H1 (cell line): ENCODE data around the gene EEIG2. TPM values are rescaled to one million over a fixed set of nuclear protein-coding genes. Genes with fewer than 3 reads are reported as not detected.

Source experiments
- CTCF ChIA-PET: fragments of 300-600 bp; sonication (Branson Sonifier 250); formaldehyde crosslinking; loops from one replicate; lab custom pipeline; 2021; ENCODE audit not compliant: partially characterized antibody; lab: Charles Lee
- POLR2A ChIA-PET: fragments of 300-600 bp; sonication (Branson Sonifier 250); formaldehyde crosslinking; loops from one replicate; lab custom pipeline; 2021; ENCODE audit warnings: inconsistent platforms; ENCODE audit not compliant: partially characterized antibody; lab: Charles Lee
- DNase-seq, 2 experiments: peaks; one replicate each; pipeline versions ENCODE4 v3.0.0 to v3.0.0-alpha.2; 2010 to 2022; ENCODE audit warnings: low spot score in 2 of 2, low read depth in 1 of 2, mixed read lengths in 1 of 2
- FAIRE-seq: peaks from 2 replicates; lab custom pipeline; 2011; peaks lifted over from hg19 to GRCh38; lab: Jason Lieb, UNC
- H2AFZ ChIP-seq: 2 replicates; pipeline ENCODE4 v1.8.1; 2012; ENCODE audit warnings: low read length, inconsistent platforms
- H2AK5ac ChIP-seq: 2 replicates; pipeline ENCODE4 v1.6.1; 2013; ENCODE audit warnings: low read depth, low read length
- H2BK120ac ChIP-seq: replicated peaks from 2 replicates; pipeline ENCODE3; 2013; ENCODE audit warnings: low read depth, low read length, inconsistent platforms
- H2BK12ac ChIP-seq: 2 replicates; pipeline ENCODE4 v1.6.1; 2013; ENCODE audit warnings: low read depth, low read length
- H2BK15ac ChIP-seq: 2 replicates; pipeline ENCODE4 v1.6.1; 2013; ENCODE audit warnings: low read length
- H2BK20ac ChIP-seq: 2 replicates; pipeline ENCODE4 v1.6.1; 2013; ENCODE audit warnings: low read length
- H2BK5ac ChIP-seq: 2 replicates; pipeline ENCODE4 v1.6.1; 2013; ENCODE audit warnings: low read depth, low read length
- H3K14ac ChIP-seq: 2 replicates; pipeline ENCODE4 v1.6.1; 2013; ENCODE audit warnings: inconsistent platforms; ENCODE audit not compliant: insufficient read length
- H3K18ac ChIP-seq: 2 replicates; pipeline ENCODE4 v1.6.1; 2013; ENCODE audit warnings: low read length; ENCODE audit errors: extremely low read depth
- H3K23ac ChIP-seq: 2 replicates; pipeline ENCODE4 v1.6.1; 2013; ENCODE audit warnings: inconsistent platforms; ENCODE audit not compliant: insufficient read length
- H3K23me2 ChIP-seq: 2 replicates; pipeline ENCODE4 v1.6.1; 2013; ENCODE audit warnings: low read depth, low read length
- H3K27ac ChIP-seq: 2 replicates; pipeline ENCODE4 v1.6.1; 2011; ENCODE audit warnings: low read depth, low read length, inconsistent platforms
- H3K27me3 ChIP-seq, 4 experiments: replicated peaks in 1 of 4; 1 replicate in 1 of 4; 2 replicates in 3 of 4; pipeline versions ENCODE4 v1.6.1 to v1.8.1; 2011 to 2013; ENCODE audit warnings: low read length in 3 of 4, mild to moderate bottlenecking in 3 of 4, inconsistent platforms in 2 of 4, mixed read lengths in 2 of 4, moderate library complexity in 1 of 4; ENCODE audit not compliant: control insufficient read depth in 3 of 4, insufficient read depth in 3 of 4; ENCODE audit errors: extremely low read depth in 1 of 4
- H3K36me3 ChIP-seq, 4 experiments: 2 replicates each; pipeline versions ENCODE4 v1.6.1 to v1.8.1; 2011 to 2013; ENCODE audit warnings: mild to moderate bottlenecking in 4 of 4, low read length in 3 of 4, moderate library complexity in 2 of 4, control low read depth in 1 of 4, inconsistent platforms in 1 of 4; ENCODE audit not compliant: insufficient read depth in 4 of 4, control insufficient read depth in 2 of 4
- H3K4ac ChIP-seq: replicated peaks from 2 replicates; pipeline ENCODE3; 2013; ENCODE audit warnings: low read length, low read depth, mixed read lengths, inconsistent platforms; ENCODE audit not compliant: insufficient read length
- H3K4me1 ChIP-seq, 4 experiments: replicated peaks in 1 of 4; 1 replicate in 1 of 4; 2 replicates in 3 of 4; pipeline versions ENCODE4 v1.6.1 to v1.8.1; 2011 to 2013; ENCODE audit warnings: low read length in 3 of 4, inconsistent platforms in 2 of 4, mixed read lengths in 1 of 4; ENCODE audit not compliant: insufficient read depth in 4 of 4, control insufficient read depth in 3 of 4
- H3K4me2 ChIP-seq, 2 experiments: 2 replicates each; pipeline versions ENCODE4 v1.6.1 to v1.8.1; 2011 to 2013; ENCODE audit warnings: low read depth in 2 of 2, low read length in 2 of 2, control low read depth in 1 of 2, inconsistent platforms in 1 of 2, mild to moderate bottlenecking in 1 of 2; ENCODE audit not compliant: insufficient read depth in 1 of 2
- H3K4me3 ChIP-seq, 4 experiments: fragments of 200-600, 300-600 bp in 1 of 4; sonication (generic), shearing (Covaris generic), sonication (Bioruptor Twin) in 1 of 4; 2 replicates each; pipeline versions ENCODE4 v1.5.1 to v1.8.1; 2011 to 2016; ENCODE audit warnings: low read length in 4 of 4, low read depth in 3 of 4, control low read depth in 2 of 4, inconsistent platforms in 2 of 4, mild to moderate bottlenecking in 2 of 4, mixed read lengths in 1 of 4, moderate library complexity in 1 of 4; ENCODE audit not compliant: insufficient read depth in 2 of 4; ENCODE audit errors: extremely low read depth in 1 of 4
- H3K56ac ChIP-seq: replicated peaks from 2 replicates; pipeline ENCODE3; 2013; ENCODE audit warnings: low read depth, mild to moderate bottlenecking, mixed read lengths, low read length, inconsistent platforms; ENCODE audit not compliant: insufficient read length
- H3K79me1 ChIP-seq: 2 replicates; pipeline ENCODE4 v1.6.1; 2013; ENCODE audit warnings: low read depth, low read length, control low read depth
- H3K79me2 ChIP-seq, 2 experiments: 2 replicates each; pipeline versions ENCODE4 v1.6.1 to v1.8.1; 2012 to 2013; ENCODE audit warnings: low read length in 2 of 2, mild to moderate bottlenecking in 2 of 2, inconsistent platforms in 1 of 2; ENCODE audit not compliant: insufficient read depth in 2 of 2, control insufficient read depth in 1 of 2
- H3K9ac ChIP-seq, 4 experiments: replicated peaks in 1 of 4; 1 replicate in 1 of 4; 2 replicates in 3 of 4; pipeline versions ENCODE4 v1.6.1 to v1.8.1; 2011 to 2013; ENCODE audit warnings: low read depth in 3 of 4, low read length in 3 of 4, control low read depth in 2 of 4, mild to moderate bottlenecking in 2 of 4, moderate library complexity in 2 of 4, inconsistent platforms in 1 of 4; ENCODE audit errors: extremely low read depth in 1 of 4
- H3K9me3 ChIP-seq, 2 experiments: 2 replicates each; pipeline versions ENCODE4 v1.6.1 to v1.8.1; 2012 to 2013; ENCODE audit warnings: mild to moderate bottlenecking in 2 of 2, moderate library complexity in 2 of 2, control low read depth in 1 of 2, inconsistent platforms in 1 of 2, low read depth in 1 of 2, low read length in 1 of 2, mixed read lengths in 1 of 2; ENCODE audit not compliant: insufficient read depth in 2 of 2
- H4K20me1 ChIP-seq, 2 experiments: replicated peaks in 1 of 2; 2 replicates each; pipeline versions ENCODE3 to v1.8.1; 2011 to 2013; ENCODE audit warnings: inconsistent platforms in 2 of 2, low read length in 2 of 2, mild to moderate bottlenecking in 1 of 2; ENCODE audit not compliant: insufficient read depth in 2 of 2, control insufficient read depth in 1 of 2
- H4K5ac ChIP-seq: 2 replicates; pipeline ENCODE4 v1.6.1; 2013; ENCODE audit warnings: low read length, low read depth, mixed read lengths, inconsistent platforms; ENCODE audit not compliant: insufficient read length
- H4K8ac ChIP-seq: 2 replicates; pipeline ENCODE4 v1.8.0; 2013; ENCODE audit warnings: mild to moderate bottlenecking, moderate library complexity, low read length, inconsistent platforms; ENCODE audit not compliant: insufficient read depth; ENCODE audit errors: extremely low read depth
- H4K91ac ChIP-seq: replicated peaks from 2 replicates; pipeline ENCODE3; 2013; ENCODE audit warnings: low read length, mixed read lengths, inconsistent platforms; ENCODE audit not compliant: insufficient read length
- POLR2A ChIP-seq, 2 experiments: IDR thresholded peaks; 1 replicate in 1 of 2; 2 replicates in 1 of 2; pipeline ENCODE4 v1.6.1; 2011; ENCODE audit warnings: low read depth in 2 of 2, low read length in 2 of 2, mild to moderate bottlenecking in 2 of 2; ENCODE audit errors: control extremely low read depth in 1 of 2
- TAF1 ChIP-seq: IDR thresholded peaks from 2 replicates; pipeline ENCODE4 v1.6.1; 2011; ENCODE audit warnings: mild to moderate bottlenecking, low read depth, low read length
- ZNF274 ChIP-seq: IDR thresholded peaks from 2 replicates; pipeline ENCODE4 v1.7.0; 2012; ENCODE audit warnings: low read length, borderline replicate concordance; ENCODE audit errors: extremely low read depth
- WGBS, 2 experiments: shearing (Covaris generic) in 1 of 2; methylation state at CpG; one replicate each; pipeline versions ENCODE4 v1.1.6 to v1.1.7; 2013 to 2015; ENCODE audit warnings: low lambda C conversion rate in 2 of 2, mixed read lengths in 2 of 2, inconsistent platforms in 1 of 2, low coverage in 1 of 2, missing lambda C conversion rate in 1 of 2; ENCODE audit not compliant: insufficient replicate concordance in 2 of 2, insufficient coverage in 1 of 2, insufficient read length in 1 of 2; ENCODE audit errors: extremely low coverage in 1 of 2, missing lambda C conversion rate in 1 of 2; 5-methylcytosine and 5-hydroxymethylcytosine counted together
- polyA plus RNA-seq, 7 experiments: library from polyadenylated mRNA; depleted of rRNA in 3 of 7; stranded (reverse) in 5 of 7; unstranded in 2 of 7; fragments of >200 nt in 5 of 7; fragments of 200-250 nt in 2 of 7; gene quantifications; 1 replicate in 5 of 7; 2 replicates in 1 of 7; 4 replicates in 1 of 7; pipeline versions ENCODE4 v1.2.1 to v1.2.3, GENCODE V29; 2011 to 2013; ENCODE audit warnings: missing spikeins in 2 of 7, mixed read lengths in 2 of 7
- total RNA-seq: library from RNA; stranded (reverse); fragmentation: NEBNext Ultra II Directional; extraction: Animal tissue kit (Norgen Biotek cat#: 25700); gene quantifications from 2 replicates; pipeline ENCODE4 v1.2.1, GENCODE V29; 2021

The EEIG2 gene
- total and polyA plus RNA-seq, 2 of the 8 experiments (the other 6 are each of a cell fraction or from before 2014, with no cell fraction given), result 6.1 to 20.1 TPM

GRCh38 chr1:108537976-108538375 is 21.9 kb upstream of the EEIG2 start:
- peaks cover 0 to 6% (median 1%) of the 10 kb centered on the region in 4 experiments; a peak in 3 of 7 replicates for H3K4me1 ChIP-seq
- H2AK5ac ChIP-seq, result no peak overlapping the region

More at GRCh38 chr1:108537976-108538375, 21.9 kb upstream of the EEIG2 start:
- no peaks in the 10 kb centered on the region for H3K79me1 ChIP-seq
- no peak overlapping the region for H3K9ac ChIP-seq
- H3K23me2 ChIP-seq, result no peaks in the 10 kb centered on the region
- H3K18ac ChIP-seq, result no peak overlapping the region
- no peak overlapping the region for H2AFZ ChIP-seq
- H2BK5ac ChIP-seq, result no peak overlapping the region
- H2BK12ac ChIP-seq, result no peak overlapping the region
- peaks cover 0 to 10% of the 10 kb centered on the region in 2 experiments; a peak in 2 of 4 replicates for H3K9me3 ChIP-seq
- H3K27me3 ChIP-seq, result no peaks in the 10 kb centered on the region
- no peak overlapping the region for H4K5ac ChIP-seq
- no peaks in the 10 kb centered on the region for H3K79me2 ChIP-seq
- H3K27ac ChIP-seq, result no peak overlapping the region
- H3K4ac ChIP-seq, result no peak overlapping the region
- H4K8ac ChIP-seq, result no peak overlapping the region
- H4K20me1 ChIP-seq, result no peaks in the 10 kb centered on the region
- H3K23ac ChIP-seq, result no peak overlapping the region
- CTCF ChIA-PET, result interaction anchor here (2.2 kb wide), 1 partner anchor 23 kb away, joined by 14 read pairs; the partner anchor contains the start of gene EEIG2
- FAIRE-seq, result no peak
- no peak overlapping the region for H4K91ac ChIP-seq
- no peak overlapping the region for H3K56ac ChIP-seq
- no peak for DNase-seq
- H2BK15ac ChIP-seq, result no peak overlapping the region
- no peak overlapping the region for H2BK120ac ChIP-seq
- 89% methylated on average over 1 of the region's 1 CpG; no CpG with 5 or more reads in 1 of the 2 experiments for WGBS, 2 experiments
- POLR2A ChIA-PET, result no interaction called here
- H3K14ac ChIP-seq, result no peak overlapping the region
- H3K4me3 ChIP-seq, result no peak overlapping the region
- no peak overlapping the region for H2BK20ac ChIP-seq
- no peaks in the 10 kb centered on the region for H3K36me3 ChIP-seq
- H3K4me2 ChIP-seq, result no peak overlapping the region
- TF ChIP-seq POLR2A (IDR thresholded peaks at IDR 0.05; ENCODE audit: control extremely low read depth in 1 of 2, low read depth in 2 of 2, low read length in 2 of 2) (no peak), ZNF274 (no peak), TAF1 (no peak)
